IMR-90 (cell line): ENCODE measurements around the gene PPP3CB. TPM values are rescaled to one million over a fixed set of nuclear protein-coding genes. Genes with fewer than 3 reads are reported as not detected.

ENCODE experiments used
- ATAC-seq: fragments of 200-7000 bp; cut with Tn5 transposase; 2 replicates; pipeline ENCODE4 v1.9.1; 2020; ENCODE audit warnings: low read depth, mild to moderate bottlenecking, moderate library complexity
- BruUV-seq: library from RNA; stranded (reverse); fragments of 400-500 nt; replicated peaks from 2 replicates; lab custom pipeline; 2021; lab: Mats Ljungman, UMichigan
- CTCF ChIA-PET: fragments of 300-600 bp; formaldehyde crosslinking; extraction: SDS; loops from one replicate; lab custom pipeline; 2021; ENCODE audit warnings: antibody characterized with exemption; lab: Yijun Ruan, JAX
- POLR2A ChIA-PET: fragments of 300-600 bp; sonication (Branson Sonifier 250); formaldehyde crosslinking; loops from one replicate; lab custom pipeline; 2022; ENCODE audit warnings: antibody characterized with exemption; ENCODE audit not compliant: unreplicated experiment; lab: Charles Lee
- DNase-seq: peaks from one replicate; pipeline ENCODE4 v3.0.0; 2013
- H2AFZ ChIP-seq: replicated peaks from 2 replicates; pipeline ENCODE3; 2013; ENCODE audit warnings: low read length, mild to moderate bottlenecking; ENCODE audit not compliant: poor library complexity
- H2AK5ac ChIP-seq: 2 replicates; pipeline ENCODE4 v1.6.1; 2013; ENCODE audit warnings: low read depth, low read length, inconsistent platforms
- H2AK9ac ChIP-seq: replicated peaks from 2 replicates; pipeline ENCODE3; 2013; ENCODE audit warnings: mild to moderate bottlenecking, low read depth, low read length, moderate library complexity; ENCODE audit not compliant: poor library complexity
- H2BK120ac ChIP-seq: 2 replicates; pipeline ENCODE4 v1.6.1; 2013; ENCODE audit warnings: low read depth, low read length, inconsistent platforms
- H2BK15ac ChIP-seq: 3 replicates; pipeline ENCODE4 v1.6.1; 2013; ENCODE audit warnings: low read depth, low read length, inconsistent platforms
- H2BK20ac ChIP-seq: 2 replicates; pipeline ENCODE4 v1.6.1; 2013; ENCODE audit warnings: low read depth, mild to moderate bottlenecking, inconsistent platforms, low read length, moderate library complexity
- H2BK5ac ChIP-seq: 2 replicates; pipeline ENCODE4 v1.6.1; 2013; ENCODE audit warnings: mild to moderate bottlenecking, low read depth, low read length, inconsistent platforms; ENCODE audit not compliant: poor library complexity, severe bottlenecking
- H3K14ac ChIP-seq: replicated peaks from 2 replicates; pipeline ENCODE4 v1.6.1; 2013; ENCODE audit warnings: low read depth, low read length, inconsistent platforms
- H3K18ac ChIP-seq: 2 replicates; pipeline ENCODE4 v1.6.1; 2013; ENCODE audit warnings: low read depth, low read length, control low read depth
- H3K23ac ChIP-seq: 2 replicates; pipeline ENCODE4 v1.6.1; 2013; ENCODE audit warnings: low read depth, low read length, inconsistent platforms
- H3K27ac ChIP-seq: 2 replicates; pipeline ENCODE4 v1.5.1; 2013; ENCODE audit warnings: mild to moderate bottlenecking, control low read depth, low read length; ENCODE audit not compliant: insufficient read depth
- H3K27me3 ChIP-seq: 2 replicates; pipeline ENCODE4 v1.6.1; 2013; ENCODE audit warnings: low read length; ENCODE audit not compliant: control insufficient read depth, insufficient read depth
- H3K36me3 ChIP-seq: 2 replicates; pipeline ENCODE4 v1.6.1; 2013; ENCODE audit warnings: low read length, mixed read lengths; ENCODE audit not compliant: control insufficient read depth, insufficient read depth
- H3K4ac ChIP-seq: 2 replicates; pipeline ENCODE4 v1.6.1; 2013; ENCODE audit warnings: low read depth, low read length, inconsistent platforms
- H3K4me1 ChIP-seq: 2 replicates; pipeline ENCODE4 v1.6.1; 2013; ENCODE audit warnings: low read length, mixed read lengths; ENCODE audit not compliant: control insufficient read depth, insufficient read depth
- H3K4me2 ChIP-seq: 2 replicates; pipeline ENCODE4 v1.6.1; 2013; ENCODE audit warnings: low read depth, mild to moderate bottlenecking, control low read depth, low read length, moderate library complexity
- H3K4me3 ChIP-seq: 2 replicates; pipeline ENCODE4 v1.5.1; 2013; ENCODE audit warnings: low read depth, mild to moderate bottlenecking, control low read depth, low read length, moderate library complexity; ENCODE audit not compliant: insufficient read depth
- H3K56ac ChIP-seq: 2 replicates; pipeline ENCODE4 v1.6.1; 2013; ENCODE audit warnings: low read length, inconsistent platforms; ENCODE audit not compliant: insufficient read depth; ENCODE audit errors: extremely low read depth
- H3K79me1 ChIP-seq, 2 experiments: 2 replicates each; pipeline ENCODE4 v1.6.1; 2013; ENCODE audit warnings: low read length in 2 of 2, inconsistent platforms in 1 of 2, low read depth in 1 of 2
- H3K9ac ChIP-seq: 2 replicates; pipeline ENCODE4 v1.6.1; 2013; ENCODE audit warnings: low read depth, low read length, control low read depth
- H3K9me1 ChIP-seq: 2 replicates; pipeline ENCODE4 v1.6.1; 2013; ENCODE audit warnings: low read length, inconsistent platforms; ENCODE audit not compliant: insufficient read depth
- H3K9me3 ChIP-seq: 2 replicates; pipeline ENCODE4 v1.6.1; 2013; ENCODE audit warnings: low read length; ENCODE audit not compliant: control insufficient read depth, insufficient read depth
- H4K20me1 ChIP-seq: 2 replicates; pipeline ENCODE4 v1.6.1; 2013; ENCODE audit warnings: low read length, inconsistent platforms; ENCODE audit not compliant: insufficient read depth
- H4K5ac ChIP-seq: 2 replicates; pipeline ENCODE4 v1.6.1; 2013; ENCODE audit warnings: mild to moderate bottlenecking, low read depth, low read length, control low read depth
- H4K8ac ChIP-seq, 2 experiments: 2 replicates each; pipeline ENCODE4 v1.6.1; 2013; ENCODE audit warnings: low read depth in 2 of 2, low read length in 2 of 2, control low read depth in 1 of 2, inconsistent platforms in 1 of 2
- H4K91ac ChIP-seq: 2 replicates; pipeline ENCODE4 v1.6.1; 2013; ENCODE audit warnings: low read depth, low read length, inconsistent platforms; ENCODE audit not compliant: insufficient read depth
- BHLHE40 ChIP-seq: fragments of 150-350 bp; IDR thresholded peaks from 2 replicates; pipeline ENCODE4 v1.6.1; 2016; ENCODE audit warnings: mild to moderate bottlenecking, low read depth, low read length
- CEBPB ChIP-seq: IDR thresholded peaks from 2 replicates; pipeline ENCODE4 v1.6.1; 2012; ENCODE audit warnings: low read depth, low read length, improper control_type of control experiment
- CHD1 ChIP-seq: IDR thresholded peaks from 2 replicates; pipeline ENCODE4 v1.6.1; 2012; ENCODE audit warnings: low read depth, low read length, improper control_type of control experiment
- FOS ChIP-seq: fragments of 150-350 bp; IDR thresholded peaks from 2 replicates; pipeline ENCODE4 v1.6.1; 2016; ENCODE audit warnings: low read depth, low read length
- MAFK ChIP-seq: IDR thresholded peaks from 2 replicates; pipeline ENCODE4 v1.6.1; 2012; ENCODE audit warnings: low read depth, low read length, improper control_type of control experiment
- MAZ ChIP-seq: IDR thresholded peaks from 2 replicates; pipeline ENCODE4 v1.6.1; 2012; ENCODE audit warnings: low read depth, mild to moderate bottlenecking, low read length, improper control_type of control experiment, moderate library complexity, borderline replicate concordance
- MXI1 ChIP-seq: IDR thresholded peaks from 2 replicates; pipeline ENCODE4 v1.6.1; 2012; ENCODE audit warnings: low read depth, mild to moderate bottlenecking, low read length, moderate library complexity, borderline replicate concordance
- NFE2L2 ChIP-seq: fragments of 150-350 bp; IDR thresholded peaks from 2 replicates; pipeline ENCODE4 v1.6.1; 2016; ENCODE audit warnings: low read depth, mild to moderate bottlenecking, low read length
- POLR2A ChIP-seq: IDR thresholded peaks from 2 replicates; pipeline ENCODE4 v1.6.1; 2012; ENCODE audit warnings: mild to moderate bottlenecking, low read depth, low read length
- RAD21 ChIP-seq: IDR thresholded peaks from 2 replicates; pipeline ENCODE4 v1.6.1; 2012; ENCODE audit warnings: low read length, improper control_type of control experiment
- RCOR1 ChIP-seq: IDR thresholded peaks from 2 replicates; pipeline ENCODE4 v1.6.1; 2012; ENCODE audit warnings: mild to moderate bottlenecking, low read length, improper control_type of control experiment; ENCODE audit not compliant: insufficient replicate concordance
- RFX5 ChIP-seq: IDR thresholded peaks from 2 replicates; pipeline ENCODE4 v1.8.0; 2012; ENCODE audit warnings: low read depth, mild to moderate bottlenecking, low read length, moderate library complexity
- SMC3 ChIP-seq: fragments of 150-350 bp; IDR thresholded peaks from 2 replicates; pipeline ENCODE4 v1.6.1; 2016; ENCODE audit warnings: low read depth, mild to moderate bottlenecking, antibody characterized with exemption, low read length, moderate library complexity
- WGBS, 2 experiments: methylation state at CpG; one replicate each; pipeline versions ENCODE4 v1.1.5 to v1.1.7; 2013; ENCODE audit warnings: missing lambda C conversion rate in 2 of 2; ENCODE audit not compliant: insufficient read length in 1 of 2; ENCODE audit errors: extremely low coverage in 2 of 2; 5-methylcytosine and 5-hydroxymethylcytosine counted together
- dilution Hi-C: fragments of 300-500 bp; cut with HindIII; formaldehyde crosslinking; loops from one replicate; pipeline ENCODE4 v1.14.3; 2018; ENCODE audit warnings: low sequenced_read_pairs; ENCODE audit not compliant: unreplicated experiment
- in situ Hi-C: fragments of 300-500 bp; cut with MboI; formaldehyde crosslinking; loops from 3 replicates; pipeline ENCODE4 v1.14.3; 2019; ENCODE audit warnings: low sequenced_read_pairs, inconsistent platforms, mixed read lengths
- intact Hi-C: fragments of 100-400 bp; cut with micrococcal nuclease; formaldehyde crosslinking; loops from 2 replicates; pipeline ENCODE4 v1.10.0; 2022
- polyA plus RNA-seq, 3 experiments: library from polyadenylated mRNA; depleted of rRNA; stranded (reverse); fragments of >200 nt; gene quantifications; 2 replicates each; pipeline ENCODE4 v1.2.3, GENCODE V29; 2012; ENCODE audit warnings: low replicate concordance in 1 of 3
- total RNA-seq: library from RNA; depleted of rRNA; stranded (reverse); fragments of >200 nt; gene quantifications from 2 replicates; pipeline ENCODE4 v1.2.3, GENCODE V29; 2012
- TF ChIP-seq, protein P1 (sequence below): conservative IDR thresholded peaks from 2 replicates; pipeline ENCODE4 v1.5.1; 2012; ENCODE audit warnings: mild to moderate bottlenecking, low read depth, low read length, improper control_type of control experiment
- TF ChIP-seq, protein P2 (sequence below): fragments of 150-350 bp; IDR thresholded peaks from 2 replicates; pipeline ENCODE4 v1.6.1; 2017; ENCODE audit warnings: mild to moderate bottlenecking, antibody characterized with exemption, low read length, low read depth
- TF ChIP-seq, protein P3 (sequence below): fragments of 150-350 bp; IDR thresholded peaks from 2 replicates; pipeline ENCODE4 v1.6.1; 2016; ENCODE audit warnings: low read depth, mild to moderate bottlenecking, low read length, moderate library complexity, borderline replicate concordance

Gene PPP3CB
- total and polyA plus RNA-seq, 2 of the 4 experiments (the other 2 are of a cell fraction): 22.9 to 36.4 TPM

DNA sequence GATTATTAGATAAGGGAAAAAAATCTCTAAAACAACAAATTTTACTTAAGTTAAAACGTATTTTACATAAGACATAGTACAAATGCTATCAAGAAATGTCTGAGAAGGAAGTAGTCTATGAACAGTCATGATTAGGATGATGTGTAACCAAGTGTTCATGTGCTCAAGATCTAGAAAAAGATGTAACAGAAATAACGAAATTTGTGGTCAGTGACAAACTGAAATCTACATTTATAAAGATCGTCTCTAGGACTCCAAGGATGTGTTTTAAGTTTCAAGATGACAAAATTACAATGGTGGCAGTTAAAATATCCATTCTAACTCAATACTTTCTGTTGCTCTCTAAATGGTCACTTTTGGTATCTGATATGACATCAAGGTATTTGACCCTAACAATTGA lies 17.2 kb downstream of the PPP3CB start:
- 0 out of 2 replicates have a peak, but pooled peaks cover 3% of the 10 kb centered on the region for H3K9me1 ChIP-seq
- H3K79me1 ChIP-seq: peaks cover 17 to 37% of the 10 kb centered on the region in 2 experiments
- H2AK9ac ChIP-seq: no peak overlapping the region
- H2BK5ac ChIP-seq: no peak overlapping the region
- peaks cover 3% of the 10 kb centered on the region; the same call in 1 of the 2 replicates for H3K4me1 ChIP-seq
- H3K18ac ChIP-seq: no peak overlapping the region
- no TSS peak for BruUV-seq
- no peak for DNase-seq
- no peak for ATAC-seq
- in situ Hi-C loops (no loop called here), dilution Hi-C loops (no loop called here), intact Hi-C loops (no loop called here)
- no peaks in the 10 kb centered on the region for H3K9me3 ChIP-seq
- POLR2A ChIA-PET: no interaction called here
- peaks cover 3% of the 10 kb centered on the region; the same call in 1 of the 2 replicates for H4K20me1 ChIP-seq
- TF ChIP-seq RCOR1 (no peak), NFE2L2 (no peak), RFX5 (no peak), CHD1 (no peak), FOS (no peak), MXI1 (no peak), BHLHE40 (no peak), SMC3 (no peak), RAD21 (no peak), MAZ (no peak), POLR2A (no peak), MAFK (no peak), CEBPB (no peak)
- TF ChIP-seq, protein P1, sequence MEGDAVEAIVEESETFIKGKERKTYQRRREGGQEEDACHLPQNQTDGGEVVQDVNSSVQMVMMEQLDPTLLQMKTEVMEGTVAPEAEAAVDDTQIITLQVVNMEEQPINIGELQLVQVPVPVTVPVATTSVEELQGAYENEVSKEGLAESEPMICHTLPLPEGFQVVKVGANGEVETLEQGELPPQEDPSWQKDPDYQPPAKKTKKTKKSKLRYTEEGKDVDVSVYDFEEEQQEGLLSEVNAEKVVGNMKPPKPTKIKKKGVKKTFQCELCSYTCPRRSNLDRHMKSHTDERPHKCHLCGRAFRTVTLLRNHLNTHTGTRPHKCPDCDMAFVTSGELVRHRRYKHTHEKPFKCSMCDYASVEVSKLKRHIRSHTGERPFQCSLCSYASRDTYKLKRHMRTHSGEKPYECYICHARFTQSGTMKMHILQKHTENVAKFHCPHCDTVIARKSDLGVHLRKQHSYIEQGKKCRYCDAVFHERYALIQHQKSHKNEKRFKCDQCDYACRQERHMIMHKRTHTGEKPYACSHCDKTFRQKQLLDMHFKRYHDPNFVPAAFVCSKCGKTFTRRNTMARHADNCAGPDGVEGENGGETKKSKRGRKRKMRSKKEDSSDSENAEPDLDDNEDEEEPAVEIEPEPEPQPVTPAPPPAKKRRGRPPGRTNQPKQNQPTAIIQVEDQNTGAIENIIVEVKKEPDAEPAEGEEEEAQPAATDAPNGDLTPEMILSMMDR: no peak
- TF ChIP-seq, protein P2, sequence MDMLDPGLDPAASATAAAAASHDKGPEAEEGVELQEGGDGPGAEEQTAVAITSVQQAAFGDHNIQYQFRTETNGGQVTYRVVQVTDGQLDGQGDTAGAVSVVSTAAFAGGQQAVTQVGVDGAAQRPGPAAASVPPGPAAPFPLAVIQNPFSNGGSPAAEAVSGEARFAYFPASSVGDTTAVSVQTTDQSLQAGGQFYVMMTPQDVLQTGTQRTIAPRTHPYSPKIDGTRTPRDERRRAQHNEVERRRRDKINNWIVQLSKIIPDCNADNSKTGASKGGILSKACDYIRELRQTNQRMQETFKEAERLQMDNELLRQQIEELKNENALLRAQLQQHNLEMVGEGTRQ: no peak
- TF ChIP-seq, protein P3, sequence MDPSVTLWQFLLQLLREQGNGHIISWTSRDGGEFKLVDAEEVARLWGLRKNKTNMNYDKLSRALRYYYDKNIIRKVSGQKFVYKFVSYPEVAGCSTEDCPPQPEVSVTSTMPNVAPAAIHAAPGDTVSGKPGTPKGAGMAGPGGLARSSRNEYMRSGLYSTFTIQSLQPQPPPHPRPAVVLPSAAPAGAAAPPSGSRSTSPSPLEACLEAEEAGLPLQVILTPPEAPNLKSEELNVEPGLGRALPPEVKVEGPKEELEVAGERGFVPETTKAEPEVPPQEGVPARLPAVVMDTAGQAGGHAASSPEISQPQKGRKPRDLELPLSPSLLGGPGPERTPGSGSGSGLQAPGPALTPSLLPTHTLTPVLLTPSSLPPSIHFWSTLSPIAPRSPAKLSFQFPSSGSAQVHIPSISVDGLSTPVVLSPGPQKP: no peak
- H2AK5ac ChIP-seq: no peak overlapping the region
- no peak overlapping the region for H2BK20ac ChIP-seq
- H4K8ac ChIP-seq: no peak overlapping the region
- no peak overlapping the region for H3K56ac ChIP-seq
- H3K4ac ChIP-seq: no peak overlapping the region
- WGBS, 2 experiments: no CpG with 5 or more reads among the region's 3 CpGs
- H3K14ac ChIP-seq: no peak overlapping the region
- CTCF ChIA-PET: no interaction called here
- H3K9ac ChIP-seq: no peak overlapping the region
- H3K4me3 ChIP-seq: no peak overlapping the region
- H2AFZ ChIP-seq: no peak overlapping the region
- H3K27ac ChIP-seq: no peak overlapping the region
- H2BK120ac ChIP-seq: no peak overlapping the region
- H3K4me2 ChIP-seq: no peak overlapping the region
- no peak overlapping the region for H3K23ac ChIP-seq
- no peak overlapping the region for H4K5ac ChIP-seq
- H2BK15ac ChIP-seq: no peak overlapping the region
- no peak overlapping the region for H4K91ac ChIP-seq
- H3K27me3 ChIP-seq: no peaks in the 10 kb centered on the region
- H3K36me3 ChIP-seq: peaks cover 17% of the 10 kb centered on the region
